Measurements from ENCODE around the gene SPINT2. TPM values are rescaled to one million over a fixed set of nuclear protein-coding genes. Genes with fewer than 3 reads are reported as not detected.

SPINT2 gene
- total and polyA plus RNA-seq, 2 of the 13 experiments (the other 11 are each of a cell fraction or from before 2014, with no cell fraction given) = 0.31 to 0.77 TPM

DNA sequence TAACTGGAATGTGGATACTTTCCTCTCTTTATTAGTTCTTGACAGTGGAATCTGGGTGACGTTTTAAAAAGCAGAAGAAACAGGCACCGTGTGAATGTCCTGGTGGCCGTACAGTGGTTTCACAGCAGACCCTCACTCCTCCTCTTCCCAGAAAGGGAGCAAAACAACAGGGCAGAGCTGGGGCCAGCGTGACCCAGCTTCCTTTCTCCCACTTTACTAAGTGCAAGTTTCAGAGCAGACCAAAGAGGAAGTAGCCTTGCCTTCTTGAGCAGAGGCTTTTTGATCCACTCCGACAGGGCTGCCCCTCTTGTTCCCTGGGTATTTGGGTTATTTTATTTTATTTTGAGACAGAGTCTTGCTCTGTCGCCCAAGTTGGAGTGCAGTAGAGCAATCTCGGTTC, 20.0 kb downstream of the SPINT2 start:
- no peaks in the 10 kb centered on the region for H3K36me3 ChIP-seq (replicated peaks in 1 of 2; ENCODE audit: control insufficient read depth in 1 of 2, insufficient read depth in 2 of 2, low read length in 2 of 2)
- TF ChIP-seq SMARCE1 (IDR thresholded peaks at IDR 0.05; ENCODE audit: borderline replicate concordance) (no peak), SRSF4 (IDR thresholded peaks at IDR 0.05; ENCODE audit: low read depth, low read length, poor library complexity, severe bottlenecking) (no peak)
- TF ChIP-seq, protein P1, sequence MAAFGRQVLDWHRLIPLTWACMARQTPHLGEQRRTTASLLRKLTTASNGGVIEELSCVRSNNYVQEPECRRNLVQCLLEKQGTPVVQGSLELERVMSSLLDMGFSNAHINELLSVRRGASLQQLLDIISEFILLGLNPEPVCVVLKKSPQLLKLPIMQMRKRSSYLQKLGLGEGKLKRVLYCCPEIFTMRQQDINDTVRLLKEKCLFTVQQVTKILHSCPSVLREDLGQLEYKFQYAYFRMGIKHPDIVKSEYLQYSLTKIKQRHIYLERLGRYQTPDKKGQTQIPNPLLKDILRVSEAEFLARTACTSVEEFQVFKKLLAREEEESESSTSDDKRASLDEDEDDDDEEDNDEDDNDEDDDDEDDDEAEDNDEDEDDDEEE (CRISPR knock-in tag; IDR thresholded peaks at IDR 0.05) = no peak
- H3K4me2 ChIP-seq (ENCODE audit: low read depth, low read length) = no peak overlapping the region
- FAIRE-seq (no peak), DNase-seq (ENCODE audit: low spot score) (no peak), ATAC-seq (no peak)
- H4K20me1 ChIP-seq (ENCODE audit: insufficient read depth, low read length) = no peaks in the 10 kb centered on the region
- no peak overlapping the region for H3K9ac ChIP-seq (ENCODE audit: insufficient read depth, low read depth, low read length)
- no peak overlapping the region for H3K27ac ChIP-seq (ENCODE audit: extremely low read length, insufficient read depth, low read length)
- peaks cover 0 to 3% of the 10 kb centered on the region in 2 experiments; a peak in 3 of 5 replicates for H3K27me3 ChIP-seq (ENCODE audit: control insufficient read depth in 1 of 2, insufficient read depth in 2 of 2, low read length in 2 of 2)
- no peaks in the 10 kb centered on the region for H3K9me3 ChIP-seq (ENCODE audit: low read length)
- in situ Hi-C loops (cut with HindIII; ENCODE audit: extremely low pct_ligation_motif_present, low pct_unique_long_range_greater_than_20kb) (no loop called here), intact Hi-C loops (cut with micrococcal nuclease; ENCODE audit: unreplicated experiment) (no loop called here)
- BruUV-seq (replicated peaks) = no TSS peak
- no peak overlapping the region for H3K4me3 ChIP-seq (replicated peaks in 1 of 3; ENCODE audit: insufficient read depth in 1 of 3, low read depth in 2 of 3, low read length in 3 of 3)
- CTCF ChIA-PET (ENCODE audit: low intra/inter-chr PET ratio, low total read pairs) = no interaction called here
- H2AFZ ChIP-seq (ENCODE audit: low read length) = no peak overlapping the region
- POLR2A ChIA-PET = no interaction called here
- H3K4me1 ChIP-seq (ENCODE audit: insufficient read depth, low read length) = no peaks in the 10 kb centered on the region
- 61% methylated on average over 7 of the region's 7 CpGs for WGBS (ENCODE audit: low lambda C conversion rate)
- no peaks in the 10 kb centered on the region for H3K79me2 ChIP-seq (ENCODE audit: insufficient read depth, low read length)

DNA sequence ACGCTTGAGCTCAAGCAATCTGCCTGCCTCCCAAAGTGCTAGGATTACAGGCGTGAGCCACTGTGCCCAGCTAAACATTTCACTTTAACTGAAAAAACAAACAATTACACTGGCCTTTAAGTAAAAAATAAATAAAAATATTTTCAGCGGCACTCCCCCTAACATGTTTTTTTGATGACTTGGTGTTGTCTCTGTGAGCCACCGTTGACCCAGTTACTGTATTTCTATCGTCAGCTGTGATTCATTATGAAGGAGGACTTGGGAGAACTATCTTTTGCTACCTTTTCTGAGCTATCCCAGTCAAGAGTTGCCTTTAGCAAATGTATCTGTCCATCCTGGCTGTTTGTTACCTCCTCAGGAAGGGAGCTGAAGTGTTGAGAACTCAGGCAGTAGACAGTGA, 21.2 kb downstream of the SPINT2 start:
- no peaks in the 10 kb centered on the region for H3K4me1 ChIP-seq (ENCODE audit: insufficient read depth, low read length)
- H3K27me3 ChIP-seq (ENCODE audit: control insufficient read depth in 1 of 2, insufficient read depth in 2 of 2, low read length in 2 of 2) = peaks cover 3 to 8% of the 10 kb centered on the region in 2 experiments; a peak in 4 of 5 replicates
- no peak overlapping the region for H2AFZ ChIP-seq (ENCODE audit: low read length)
- POLR2A ChIA-PET = no interaction called here
- no peak overlapping the region for H3K27ac ChIP-seq (ENCODE audit: extremely low read length, insufficient read depth, low read length)
- no peak overlapping the region for H3K4me2 ChIP-seq (ENCODE audit: low read depth, low read length)
- H3K9me3 ChIP-seq (ENCODE audit: low read length) = no peaks in the 10 kb centered on the region
- no peak overlapping the region for H3K4me3 ChIP-seq (replicated peaks in 1 of 3; ENCODE audit: insufficient read depth in 1 of 3, low read depth in 2 of 3, low read length in 3 of 3)
- TF ChIP-seq, protein P2, sequence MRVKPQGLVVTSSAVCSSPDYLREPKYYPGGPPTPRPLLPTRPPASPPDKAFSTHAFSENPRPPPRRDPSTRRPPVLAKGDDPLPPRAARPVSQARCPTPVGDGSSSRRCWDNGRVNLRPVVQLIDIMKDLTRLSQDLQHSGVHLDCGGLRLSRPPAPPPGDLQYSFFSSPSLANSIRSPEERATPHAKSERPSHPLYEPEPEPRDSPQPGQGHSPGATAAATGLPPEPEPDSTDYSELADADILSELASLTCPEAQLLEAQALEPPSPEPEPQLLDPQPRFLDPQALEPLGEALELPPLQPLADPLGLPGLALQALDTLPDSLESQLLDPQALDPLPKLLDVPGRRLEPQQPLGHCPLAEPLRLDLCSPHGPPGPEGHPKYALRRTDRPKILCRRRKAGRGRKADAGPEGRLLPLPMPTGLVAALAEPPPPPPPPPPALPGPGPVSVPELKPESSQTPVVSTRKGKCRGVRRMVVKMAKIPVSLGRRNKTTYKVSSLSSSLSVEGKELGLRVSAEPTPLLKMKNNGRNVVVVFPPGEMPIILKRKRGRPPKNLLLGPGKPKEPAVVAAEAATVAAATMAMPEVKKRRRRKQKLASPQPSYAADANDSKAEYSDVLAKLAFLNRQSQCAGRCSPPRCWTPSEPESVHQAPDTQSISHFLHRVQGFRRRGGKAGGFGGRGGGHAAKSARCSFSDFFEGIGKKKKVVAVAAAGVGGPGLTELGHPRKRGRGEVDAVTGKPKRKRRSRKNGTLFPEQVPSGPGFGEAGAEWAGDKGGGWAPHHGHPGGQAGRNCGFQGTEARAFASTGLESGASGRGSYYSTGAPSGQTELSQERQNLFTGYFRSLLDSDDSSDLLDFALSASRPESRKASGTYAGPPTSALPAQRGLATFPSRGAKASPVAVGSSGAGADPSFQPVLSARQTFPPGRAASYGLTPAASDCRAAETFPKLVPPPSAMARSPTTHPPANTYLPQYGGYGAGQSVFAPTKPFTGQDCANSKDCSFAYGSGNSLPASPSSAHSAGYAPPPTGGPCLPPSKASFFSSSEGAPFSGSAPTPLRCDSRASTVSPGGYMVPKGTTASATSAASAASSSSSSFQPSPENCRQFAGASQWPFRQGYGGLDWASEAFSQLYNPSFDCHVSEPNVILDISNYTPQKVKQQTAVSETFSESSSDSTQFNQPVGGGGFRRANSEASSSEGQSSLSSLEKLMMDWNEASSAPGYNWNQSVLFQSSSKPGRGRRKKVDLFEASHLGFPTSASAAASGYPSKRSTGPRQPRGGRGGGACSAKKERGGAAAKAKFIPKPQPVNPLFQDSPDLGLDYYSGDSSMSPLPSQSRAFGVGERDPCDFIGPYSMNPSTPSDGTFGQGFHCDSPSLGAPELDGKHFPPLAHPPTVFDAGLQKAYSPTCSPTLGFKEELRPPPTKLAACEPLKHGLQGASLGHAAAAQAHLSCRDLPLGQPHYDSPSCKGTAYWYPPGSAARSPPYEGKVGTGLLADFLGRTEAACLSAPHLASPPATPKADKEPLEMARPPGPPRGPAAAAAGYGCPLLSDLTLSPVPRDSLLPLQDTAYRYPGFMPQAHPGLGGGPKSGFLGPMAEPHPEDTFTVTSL (CRISPR knock-in tag; IDR thresholded peaks at IDR 0.05; ENCODE audit: borderline replicate concordance) = no peak
- TF ChIP-seq, protein P3, sequence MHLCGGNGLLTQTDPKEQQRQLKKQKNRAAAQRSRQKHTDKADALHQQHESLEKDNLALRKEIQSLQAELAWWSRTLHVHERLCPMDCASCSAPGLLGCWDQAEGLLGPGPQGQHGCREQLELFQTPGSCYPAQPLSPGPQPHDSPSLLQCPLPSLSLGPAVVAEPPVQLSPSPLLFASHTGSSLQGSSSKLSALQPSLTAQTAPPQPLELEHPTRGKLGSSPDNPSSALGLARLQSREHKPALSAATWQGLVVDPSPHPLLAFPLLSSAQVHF (CRISPR knock-in tag; IDR thresholded peaks at IDR 0.05) = no peak
- TF ChIP-seq MED13 (CRISPR knock-in tag; IDR thresholded peaks at IDR 0.05) (no peak), CENPX (CRISPR knock-in tag; IDR thresholded peaks at IDR 0.05) (no peak), TBL1XR1 (IDR thresholded peaks at IDR 0.05; ENCODE audit: borderline replicate concordance, low read length, partially characterized antibody) (no peak)
- TF ChIP-seq, protein P4, sequence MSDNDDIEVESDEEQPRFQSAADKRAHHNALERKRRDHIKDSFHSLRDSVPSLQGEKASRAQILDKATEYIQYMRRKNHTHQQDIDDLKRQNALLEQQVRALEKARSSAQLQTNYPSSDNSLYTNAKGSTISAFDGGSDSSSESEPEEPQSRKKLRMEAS (IDR thresholded peaks at IDR 0.05) = no peak
- no peaks in the 10 kb centered on the region for H3K79me2 ChIP-seq (ENCODE audit: insufficient read depth, low read length)
- no TSS peak for BruUV-seq (replicated peaks)
- DNase-seq (ENCODE audit: low spot score) = no peak
- 23% methylated on average over 5 of the region's 5 CpGs for WGBS (ENCODE audit: low lambda C conversion rate)
- in situ Hi-C loops (cut with HindIII; ENCODE audit: extremely low pct_ligation_motif_present, low pct_unique_long_range_greater_than_20kb) (no loop called here), intact Hi-C loops (cut with micrococcal nuclease; ENCODE audit: unreplicated experiment) (no loop called here)
- H3K36me3 ChIP-seq (replicated peaks in 1 of 2; ENCODE audit: control insufficient read depth in 1 of 2, insufficient read depth in 2 of 2, low read length in 2 of 2) = no peaks in the 10 kb centered on the region
- no peak overlapping the region for H3K9ac ChIP-seq (ENCODE audit: insufficient read depth, low read depth, low read length)
- no peaks in the 10 kb centered on the region for H4K20me1 ChIP-seq (ENCODE audit: insufficient read depth, low read length)
- FAIRE-seq = no peak
- CTCF ChIA-PET (ENCODE audit: low intra/inter-chr PET ratio, low total read pairs) = no interaction called here
- no peak for ATAC-seq
